Uterus (tissue), 4 donors: Measurements from ENCODE around the gene TSHB. TPM values are rescaled to one million over a fixed set of nuclear protein-coding genes. Genes with fewer than 3 reads are reported as not detected.

Experiments
- DNase-seq, 2 donors: peaks; one replicate each; pipeline ENCODE4 v3.0.0-alpha.2; 2019 to 2020
- H3K27ac ChIP-seq, 2 donors: fragments of 200-600 bp; sonication (generic); 1 replicate in 1 of 2; 2 replicates in 1 of 2; pipeline ENCODE4 v1.5.1; 2016 to 2018
- H3K27me3 ChIP-seq, 2 donors: fragments of 200-600 bp; sonication (generic); one replicate each; pipeline ENCODE4 v1.5.1; 2018 to 2019; ENCODE audit warnings: control low read depth in 1 of 2
- H3K36me3 ChIP-seq, 2 donors: fragments of 200-600 bp; sonication (generic); one replicate each; pipeline ENCODE4 v1.5.1; 2019; ENCODE audit warnings: control low read depth in 1 of 2
- H3K4me1 ChIP-seq, 2 donors: fragments of 200-600 bp; sonication (generic); one replicate each; pipeline ENCODE4 v1.5.1; 2018 to 2019; ENCODE audit warnings: control low read depth in 1 of 2
- H3K4me3 ChIP-seq, 2 donors: fragments of 200-600 bp; sonication (generic); 1 replicate in 1 of 2; 2 replicates in 1 of 2; pipeline ENCODE4 v1.5.1; 2018 to 2019; ENCODE audit warnings: mild to moderate bottlenecking in 1 of 2
- H3K9me3 ChIP-seq, 2 donors: fragments of 200-600 bp; sonication (generic); one replicate each; pipeline ENCODE4 v1.5.1; 2019; ENCODE audit warnings: control low read depth in 1 of 2
- POLR2A ChIP-seq, 2 donors: fragments of 450-650 bp; IDR thresholded peaks; one replicate each; pipeline ENCODE4 v1.6.1; 2016; ENCODE audit warnings: antibody characterized with exemption in 2 of 2, mild to moderate bottlenecking in 1 of 2, moderate library complexity in 1 of 2
- intact Hi-C: fragments of 100-400 bp; cut with DNase I; formaldehyde crosslinking; loops from one replicate; pipeline ENCODE4 v1.15.1; 2023; ENCODE audit warnings: low total_unique reads
- total RNA-seq, 4 donors: library from RNA; depleted of rRNA in 3 of 4; stranded (reverse); fragments of >200 nt in 3 of 4; gene quantifications; one replicate each; pipeline versions ENCODE4 v1.1.0 to v1.2.4, GENCODE V29; 2014 to 2023
- TF ChIP-seq, protein P1 (sequence below), 4 experiments: fragments of 200-600 bp in 2 of 4; fragments of 450-650 bp in 2 of 4; sonication (generic) in 2 of 4; IDR thresholded peaks; one replicate each; pipeline ENCODE4 v1.5.1; 2016 to 2019; ENCODE audit warnings: antibody characterized with exemption in 4 of 4, mild to moderate bottlenecking in 2 of 4, moderate library complexity in 1 of 4
- donor health status: DM: yes; HTN: yes; CAD: no.

Gene TSHB
- total RNA-seq, 4 donors from 2014 or later, result not detected

DNA sequence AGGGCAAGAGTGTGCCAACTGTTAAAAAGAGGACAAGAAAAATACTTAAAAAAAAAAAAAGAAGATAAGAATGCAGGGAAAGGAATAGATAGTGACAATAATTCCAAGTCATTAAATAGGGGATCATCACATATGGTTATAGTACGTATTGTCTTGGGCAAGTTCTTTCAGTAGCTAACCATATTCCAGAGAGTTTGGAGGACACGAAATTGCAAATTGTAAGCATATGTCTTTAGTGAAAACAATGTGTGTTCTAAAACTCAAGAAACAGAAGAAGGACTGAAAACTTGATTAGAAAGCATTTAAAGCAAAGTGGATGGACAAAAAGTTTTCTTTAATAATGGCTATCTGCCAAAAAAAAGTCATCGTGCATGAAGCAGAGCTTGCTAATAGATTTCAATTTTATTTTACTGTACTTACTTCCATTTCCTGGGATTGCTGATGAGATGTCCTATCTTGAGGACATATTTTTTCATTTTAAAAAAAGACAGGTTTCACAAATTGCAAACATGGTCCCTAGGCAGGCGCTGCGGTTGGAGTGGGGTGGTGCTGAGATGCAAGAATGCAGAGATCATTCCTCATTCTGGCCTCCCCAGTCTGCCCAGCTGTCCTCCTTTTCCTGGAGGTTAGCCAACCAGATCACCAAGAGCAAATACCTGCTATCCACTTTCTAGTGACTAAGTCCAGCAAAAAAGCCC, 47.8 kb downstream of the TSHB start:
- Histone ChIP-seq H3K9me3 (no peaks in the 10 kb centered on the region), H3K4me3 (no peak overlapping the region), H3K27ac (no peak overlapping the region), H3K27me3 (no peaks in the 10 kb centered on the region), H3K36me3 (no peaks in the 10 kb centered on the region), H3K4me1 (no peaks in the 10 kb centered on the region)
- intact Hi-C loops, result no loop called here
- TF ChIP-seq POLR2A (IDR thresholded peaks at IDR 0.05), result no peak
- TF ChIP-seq, protein P1, sequence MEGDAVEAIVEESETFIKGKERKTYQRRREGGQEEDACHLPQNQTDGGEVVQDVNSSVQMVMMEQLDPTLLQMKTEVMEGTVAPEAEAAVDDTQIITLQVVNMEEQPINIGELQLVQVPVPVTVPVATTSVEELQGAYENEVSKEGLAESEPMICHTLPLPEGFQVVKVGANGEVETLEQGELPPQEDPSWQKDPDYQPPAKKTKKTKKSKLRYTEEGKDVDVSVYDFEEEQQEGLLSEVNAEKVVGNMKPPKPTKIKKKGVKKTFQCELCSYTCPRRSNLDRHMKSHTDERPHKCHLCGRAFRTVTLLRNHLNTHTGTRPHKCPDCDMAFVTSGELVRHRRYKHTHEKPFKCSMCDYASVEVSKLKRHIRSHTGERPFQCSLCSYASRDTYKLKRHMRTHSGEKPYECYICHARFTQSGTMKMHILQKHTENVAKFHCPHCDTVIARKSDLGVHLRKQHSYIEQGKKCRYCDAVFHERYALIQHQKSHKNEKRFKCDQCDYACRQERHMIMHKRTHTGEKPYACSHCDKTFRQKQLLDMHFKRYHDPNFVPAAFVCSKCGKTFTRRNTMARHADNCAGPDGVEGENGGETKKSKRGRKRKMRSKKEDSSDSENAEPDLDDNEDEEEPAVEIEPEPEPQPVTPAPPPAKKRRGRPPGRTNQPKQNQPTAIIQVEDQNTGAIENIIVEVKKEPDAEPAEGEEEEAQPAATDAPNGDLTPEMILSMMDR (IDR thresholded peaks at IDR 0.05), result no peak
- DNase-seq, result no peak

DNA sequence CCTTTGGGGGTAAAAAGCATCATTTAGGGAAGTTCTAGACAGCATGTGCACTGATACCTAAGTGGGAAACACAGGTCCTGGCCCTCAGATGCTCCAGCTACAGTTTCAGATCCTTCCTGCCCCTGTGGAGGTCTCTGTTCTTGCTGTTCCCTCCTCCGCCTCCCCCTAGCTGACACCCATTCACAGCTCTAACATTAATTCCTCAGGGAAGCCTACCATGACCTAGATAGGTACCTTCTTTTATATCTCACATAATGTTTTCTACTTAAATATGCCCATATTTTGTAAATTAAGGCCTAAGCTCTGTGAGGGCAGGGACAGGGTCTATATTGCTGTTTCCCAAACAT, 48.3 kb downstream of the TSHB start:
- no peak for DNase-seq
- Histone ChIP-seq H3K9me3 (no peaks in the 10 kb centered on the region), H3K4me3 (no peak overlapping the region), H3K27me3 (no peaks in the 10 kb centered on the region), H3K36me3 (no peaks in the 10 kb centered on the region), H3K4me1 (no peaks in the 10 kb centered on the region), H3K27ac (no peak overlapping the region)
- TF ChIP-seq, protein P1 (IDR thresholded peaks at IDR 0.05), result no peak
- no peak for TF ChIP-seq POLR2A (IDR thresholded peaks at IDR 0.05)
- intact Hi-C loops, result no loop called here

DNA sequence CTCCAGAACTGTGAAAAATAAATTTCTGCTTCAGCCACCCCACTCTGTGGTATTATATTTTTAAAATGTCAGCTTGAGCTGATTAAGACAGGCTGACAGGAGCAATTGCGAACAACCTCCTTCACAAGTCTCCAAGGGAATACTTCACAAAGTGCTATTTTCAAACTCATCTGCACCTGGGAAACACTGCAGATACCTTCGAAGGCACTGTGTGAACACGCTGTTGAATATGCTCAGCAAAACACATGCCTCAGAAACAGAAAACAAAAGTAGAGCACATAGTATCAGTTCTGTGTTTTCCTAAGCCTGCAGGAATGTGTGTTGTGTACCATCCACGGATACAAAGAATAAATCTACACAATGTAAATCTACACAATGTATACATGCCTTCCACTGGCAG, 49.1 kb downstream of the TSHB start:
- H3K4me3 ChIP-seq, result no peak overlapping the region
- intact Hi-C loops, result no loop called here
- no peaks in the 10 kb centered on the region for H3K27me3 ChIP-seq
- H3K27ac ChIP-seq, result no peak overlapping the region
- TF ChIP-seq, protein P1 (IDR thresholded peaks at IDR 0.05), result no peak
- TF ChIP-seq POLR2A (IDR thresholded peaks at IDR 0.05), result no peak
- H3K36me3 ChIP-seq, result no peaks in the 10 kb centered on the region
- no peaks in the 10 kb centered on the region for H3K9me3 ChIP-seq
- H3K4me1 ChIP-seq, result no peaks in the 10 kb centered on the region
- DNase-seq, result no peak

DNA sequence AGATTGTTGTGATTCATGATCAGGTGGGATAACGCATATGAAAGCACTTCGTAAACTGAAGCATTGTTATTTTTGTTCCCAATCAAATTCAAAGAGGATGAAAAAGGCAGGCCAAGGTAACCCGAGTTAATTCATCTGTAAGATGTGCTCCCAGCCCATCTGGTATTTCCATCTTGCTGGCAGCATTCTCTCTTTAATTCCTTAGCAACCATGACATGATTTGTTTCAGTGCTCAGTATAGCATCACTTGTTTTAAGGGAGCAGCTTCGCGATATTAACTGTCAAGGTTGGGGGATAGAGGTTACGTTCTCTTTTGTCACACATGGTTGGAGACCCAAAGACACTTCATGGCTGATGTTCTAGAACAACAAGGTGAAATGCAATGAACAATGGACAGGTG, 53.3 kb downstream of the TSHB start:
- peak overlapping the region in 1 of 2 donors; percentile 92 for H3K27ac ChIP-seq
- peaks cover 3% of the 10 kb centered on the region in 2 donors for H3K4me1 ChIP-seq
- H3K36me3 ChIP-seq, result no peaks in the 10 kb centered on the region
- intact Hi-C loops, result no loop called here
- TF ChIP-seq POLR2A (IDR thresholded peaks at IDR 0.05), result no peak
- TF ChIP-seq, protein P1 (IDR thresholded peaks at IDR 0.05), result no peak
- no peaks in the 10 kb centered on the region for H3K9me3 ChIP-seq
- DNase-seq, result no peak
- no peak overlapping the region for H3K4me3 ChIP-seq
- no peaks in the 10 kb centered on the region for H3K27me3 ChIP-seq

Other genes starting within 250 kb of the TSHB start
- gene SIKE1, start 249.1 kb upstream of the TSHB start, total RNA-seq, result 100 to 1,000 TPM in 1 of 4 donors, 10 to 100 TPM in 3; 12.8 to 114 (median 37.0) TPM
- gene SYCP1, start 175.0 kb upstream of the TSHB start, total RNA-seq, result under 1 TPM in 1 of 4 donors, not detected in 3; 0.35 TPM
- gene TSPAN2, start 59.7 kb downstream of the TSHB start, total RNA-seq, result 10 to 100 TPM; 40.5 to 87.6 (median 56.8) TPM